ENCODE data around the gene ZCCHC17. TPM values are rescaled to one million over a fixed set of nuclear protein-coding genes. Genes with fewer than 3 reads are reported as not detected.

ZCCHC17 gene
- total and polyA plus RNA-seq, 2 donors (not counting 1 experiment from before 2014, with no cell fraction given) = 14.1 to 20.3 TPM

DNA sequence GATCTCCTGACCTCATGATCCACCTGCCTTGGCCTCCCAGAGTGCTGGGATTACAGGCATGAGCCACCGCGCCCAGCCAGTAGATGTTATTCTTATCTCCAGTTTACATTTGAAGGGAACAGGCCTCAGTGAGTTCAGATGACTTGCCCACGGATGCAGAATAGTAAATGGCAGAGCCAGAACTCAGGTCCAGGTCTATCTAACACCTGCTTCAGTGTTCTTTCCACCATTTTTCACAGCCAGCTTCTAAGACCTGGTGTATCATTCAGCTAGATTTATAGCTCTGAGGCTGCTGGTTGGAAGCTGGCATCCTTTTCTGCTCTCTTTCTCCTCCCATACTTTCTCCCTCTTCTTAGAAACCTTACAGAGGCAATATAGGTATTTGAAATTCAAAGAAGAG lies 65.2 kb downstream of the ZCCHC17 start:
- Histone ChIP-seq H3K4me1 (ENCODE audit: control insufficient read depth in 2 of 2, insufficient read depth in 2 of 2, low read length in 2 of 2) (no peaks in the 10 kb centered on the region), H3K9me3 (ENCODE audit: control extremely low read depth in 1 of 3, control insufficient read depth in 2 of 3, insufficient read depth in 1 of 3, low read length in 2 of 3) (no peaks in the 10 kb centered on the region), H4K20me1 (ENCODE audit: control insufficient read depth, insufficient read depth, low read length, poor library complexity, severe bottlenecking) (no peaks in the 10 kb centered on the region), H3K4me2 (replicated peaks; ENCODE audit: low read depth, low read length, poor library complexity, severe bottlenecking) (no peak overlapping the region), H3K9ac (ENCODE audit: low read length) (no peak overlapping the region), H2AFZ (ENCODE audit: insufficient read depth, low read depth, low read length, poor library complexity, severe bottlenecking) (no peak overlapping the region), H3K79me2 (ENCODE audit: control insufficient read depth, insufficient read depth, low read length) (no peaks in the 10 kb centered on the region), H3K27me3 (replicated peaks in 1 of 4; ENCODE audit: control extremely low read depth in 1 of 4, control insufficient read depth in 3 of 4, insufficient read depth in 4 of 4, low read length in 3 of 4) (no peaks in the 10 kb centered on the region), H3K4me3 (ENCODE audit: control extremely low read depth in 1 of 5, extremely low read depth in 1 of 5, insufficient read depth in 1 of 5, low read depth in 2 of 5, low read length in 4 of 5) (no peak overlapping the region), H3K27ac (ENCODE audit: low read length in 2 of 2) (no peak overlapping the region), H3K36me3 (replicated peaks in 1 of 2; ENCODE audit: control extremely low read depth in 1 of 2, control insufficient read depth in 1 of 2, extremely low read depth in 1 of 2, insufficient read depth in 2 of 2, low read length in 1 of 2) (peaks cover 3 to 49% of the 10 kb centered on the region in 2 experiments)
- Mint-ChIP-seq H3K9me3 (ENCODE audit: insufficient read depth) (no peaks in the 10 kb centered on the region), H3K4me1 (no peaks in the 10 kb centered on the region), H3K4me3 (no peak overlapping the region), H3K27me3 (no peaks in the 10 kb centered on the region), H3K27ac (no peak overlapping the region)
- WGBS (ENCODE audit: insufficient coverage) = 100% methylated on average over 3 of the region's 3 CpGs
- ATAC-seq (ENCODE audit: low read depth) (no peak), DNase-seq (no peak)
- intact Hi-C loops (cut with micrococcal nuclease) = no loop called here
- TF ChIP-seq, protein P1, sequence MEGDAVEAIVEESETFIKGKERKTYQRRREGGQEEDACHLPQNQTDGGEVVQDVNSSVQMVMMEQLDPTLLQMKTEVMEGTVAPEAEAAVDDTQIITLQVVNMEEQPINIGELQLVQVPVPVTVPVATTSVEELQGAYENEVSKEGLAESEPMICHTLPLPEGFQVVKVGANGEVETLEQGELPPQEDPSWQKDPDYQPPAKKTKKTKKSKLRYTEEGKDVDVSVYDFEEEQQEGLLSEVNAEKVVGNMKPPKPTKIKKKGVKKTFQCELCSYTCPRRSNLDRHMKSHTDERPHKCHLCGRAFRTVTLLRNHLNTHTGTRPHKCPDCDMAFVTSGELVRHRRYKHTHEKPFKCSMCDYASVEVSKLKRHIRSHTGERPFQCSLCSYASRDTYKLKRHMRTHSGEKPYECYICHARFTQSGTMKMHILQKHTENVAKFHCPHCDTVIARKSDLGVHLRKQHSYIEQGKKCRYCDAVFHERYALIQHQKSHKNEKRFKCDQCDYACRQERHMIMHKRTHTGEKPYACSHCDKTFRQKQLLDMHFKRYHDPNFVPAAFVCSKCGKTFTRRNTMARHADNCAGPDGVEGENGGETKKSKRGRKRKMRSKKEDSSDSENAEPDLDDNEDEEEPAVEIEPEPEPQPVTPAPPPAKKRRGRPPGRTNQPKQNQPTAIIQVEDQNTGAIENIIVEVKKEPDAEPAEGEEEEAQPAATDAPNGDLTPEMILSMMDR (IDR thresholded peaks at IDR 0.05) = no peak
- TF ChIP-seq EZH2 (IDR thresholded peaks at IDR 0.05; ENCODE audit: borderline replicate concordance, insufficient read depth, low read depth, low read length, poor library complexity, severe bottlenecking) = no peak
- ChIA-PET POLR2A (no interaction called here), CTCF (no interaction called here)

DNA sequence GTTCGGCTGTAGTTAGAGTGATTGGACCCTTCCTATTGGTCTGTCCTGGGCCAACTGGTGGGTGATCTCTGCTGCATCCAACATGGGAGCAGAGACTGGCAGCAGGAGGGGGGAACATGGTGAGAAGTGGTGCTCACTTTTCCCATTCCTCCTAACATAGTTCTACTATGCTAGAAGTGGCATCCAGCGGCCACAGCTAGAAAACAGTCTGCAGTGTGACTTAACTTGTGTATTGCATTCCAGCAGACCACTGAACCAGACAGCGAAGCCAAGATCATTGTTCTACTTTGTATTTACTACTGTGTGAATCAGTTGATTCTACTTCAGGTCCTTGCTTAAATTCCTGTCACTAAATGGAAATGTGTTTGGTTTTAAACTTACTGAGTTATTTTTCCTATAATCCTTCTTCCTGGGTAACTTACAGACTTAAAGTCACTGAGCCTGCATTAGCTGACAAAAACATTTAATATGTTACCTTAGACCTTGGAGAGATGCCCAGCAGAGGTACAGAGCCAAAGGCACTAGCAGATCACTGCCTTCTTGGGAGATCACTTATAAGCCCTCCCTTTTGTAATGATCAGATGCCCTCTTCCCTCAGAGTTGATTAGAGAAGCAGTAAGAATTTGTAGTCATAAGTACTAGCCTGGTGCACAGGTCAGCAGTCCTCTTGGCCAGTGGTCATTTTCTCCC lies 67.9 kb downstream of the ZCCHC17 start:
- Histone ChIP-seq H3K4me2 (replicated peaks; ENCODE audit: low read depth, low read length, poor library complexity, severe bottlenecking) (no peak overlapping the region), H3K27me3 (replicated peaks in 1 of 4; ENCODE audit: control extremely low read depth in 1 of 4, control insufficient read depth in 3 of 4, insufficient read depth in 4 of 4, low read length in 3 of 4) (no peaks in the 10 kb centered on the region), H3K79me2 (ENCODE audit: control insufficient read depth, insufficient read depth, low read length) (no peaks in the 10 kb centered on the region), H3K27ac (ENCODE audit: low read length in 2 of 2) (no peak overlapping the region), H3K9me3 (ENCODE audit: control extremely low read depth in 1 of 3, control insufficient read depth in 2 of 3, insufficient read depth in 1 of 3, low read length in 2 of 3) (no peaks in the 10 kb centered on the region), H3K9ac (ENCODE audit: low read length) (no peak overlapping the region), H3K36me3 (replicated peaks in 1 of 2; ENCODE audit: control extremely low read depth in 1 of 2, control insufficient read depth in 1 of 2, extremely low read depth in 1 of 2, insufficient read depth in 2 of 2, low read length in 1 of 2) (peaks cover 0 to 33% of the 10 kb centered on the region in 2 experiments), H3K4me3 (ENCODE audit: control extremely low read depth in 1 of 5, extremely low read depth in 1 of 5, insufficient read depth in 1 of 5, low read depth in 2 of 5, low read length in 4 of 5) (no peak overlapping the region), H3K4me1 (ENCODE audit: control insufficient read depth in 2 of 2, insufficient read depth in 2 of 2, low read length in 2 of 2) (no peaks in the 10 kb centered on the region), H2AFZ (ENCODE audit: insufficient read depth, low read depth, low read length, poor library complexity, severe bottlenecking) (no peak overlapping the region), H4K20me1 (ENCODE audit: control insufficient read depth, insufficient read depth, low read length, poor library complexity, severe bottlenecking) (no peaks in the 10 kb centered on the region)
- DNase-seq (no peak), ATAC-seq (ENCODE audit: low read depth) (no peak)
- H3K4me1 Mint-ChIP-seq = no peaks in the 10 kb centered on the region
- no peak overlapping the region for H3K27ac Mint-ChIP-seq
- no peaks in the 10 kb centered on the region for H3K27me3 Mint-ChIP-seq
- no peaks in the 10 kb centered on the region for H3K9me3 Mint-ChIP-seq (ENCODE audit: insufficient read depth)
- H3K4me3 Mint-ChIP-seq = no peak overlapping the region
- intact Hi-C loops (cut with micrococcal nuclease) = no loop called here
- no peak for TF ChIP-seq EZH2 (IDR thresholded peaks at IDR 0.05; ENCODE audit: borderline replicate concordance, insufficient read depth, low read depth, low read length, poor library complexity, severe bottlenecking)
- TF ChIP-seq, protein P1 (IDR thresholded peaks at IDR 0.05) = no peak
- POLR2A ChIA-PET = no interaction called here
- CTCF ChIA-PET = no interaction called here
- 100% methylated on average over 1 of the region's 3 CpGs for WGBS (ENCODE audit: insufficient coverage)

All from B cell (primary cell).